HCT116 (cell line): Measurements from ENCODE around the gene TMEM132E. TPM values are rescaled to one million over a fixed set of nuclear protein-coding genes. Genes with fewer than 3 reads are reported as not detected.

Experiments
- ATAC-seq: fragments of 200-7000 bp; cut with Tn5 transposase; 2 replicates; pipeline ENCODE4 v1.9.1; 2020; ENCODE audit warnings: mild to moderate bottlenecking, moderate library complexity
- BruUV-seq: library from RNA; stranded (reverse); fragments of 400-500 nt; replicated peaks from 2 replicates; lab custom pipeline; 2021; lab: Mats Ljungman, UMichigan
- CTCF ChIA-PET: fragments of 300-600 bp; sonication (Branson Sonifier 250); formaldehyde crosslinking; loops from one replicate; lab custom pipeline; 2021; ENCODE audit warnings: antibody characterized with exemption; lab: Charles Lee
- POLR2A ChIA-PET: fragments of 300-600, 350-600 bp; sonication (Branson Sonifier 250); formaldehyde crosslinking; loops from one replicate; lab custom pipeline; 2021; ENCODE audit warnings: antibody characterized with exemption; lab: Charles Lee
- RAD21 ChIA-PET, 2 experiments: fragments of 300-600 bp; sonication (Branson Sonifier 250); formaldehyde crosslinking; loops; one replicate each; lab custom pipeline; 2023; ENCODE audit warnings: low total read pairs in 2 of 2; ENCODE audit not compliant: uncharacterized antibody in 2 of 2, unreplicated experiment in 2 of 2, low non-redundant PET in 1 of 2; lab: Charles Lee
- DNase-seq: peaks from one replicate; pipeline ENCODE4 v3.0.0-alpha.2; 2010; ENCODE audit warnings: low read depth, low spot score
- H2AFZ ChIP-seq: fragments of 200-600 bp; shearing (Covaris generic), sonication (generic); 2 replicates; pipeline ENCODE4 v1.6.1; 2017; ENCODE audit warnings: low read depth, mixed run types, mixed read lengths, antibody characterized with exemption, low read length; ENCODE audit not compliant: poor library complexity, severe bottlenecking
- H3K27ac ChIP-seq: 2 replicates; pipeline ENCODE4 v1.5.1; 2012; ENCODE audit warnings: low read depth, low read length
- H3K27me3 ChIP-seq: fragments of 200-600 bp; sonication (generic); 2 replicates; pipeline ENCODE4 v1.6.1; 2016; ENCODE audit warnings: mixed run types, low read length, mixed read lengths; ENCODE audit not compliant: insufficient read depth
- H3K36me3 ChIP-seq, 2 experiments: fragments of 200-500 bp in 1 of 2; fragments of 200-600 bp in 1 of 2; sonication (Bioruptor generic) in 1 of 2; sonication (generic) in 1 of 2; 2 replicates each; pipeline versions ENCODE4 v1.5.1 to v1.6.1; 2014 to 2016; ENCODE audit warnings: low read length in 2 of 2, inconsistent platforms in 1 of 2, mixed read lengths in 1 of 2, mixed run types in 1 of 2; ENCODE audit not compliant: insufficient read depth in 2 of 2, control insufficient read depth in 1 of 2
- H3K4me1 ChIP-seq, 2 experiments: fragments of 200-600 bp in 1 of 2; sonication (generic) in 1 of 2; 2 replicates each; pipeline versions ENCODE4 v1.5.1 to v1.6.1; 2012 to 2017; ENCODE audit warnings: low read length in 2 of 2, inconsistent platforms in 1 of 2, mild to moderate bottlenecking in 1 of 2, mixed read lengths in 1 of 2, mixed run types in 1 of 2, moderate library complexity in 1 of 2; ENCODE audit not compliant: insufficient read depth in 2 of 2, control insufficient read depth in 1 of 2
- H3K4me2 ChIP-seq: fragments of 200-600 bp; sonication (generic); 2 replicates; pipeline ENCODE4 v1.6.1; 2017; ENCODE audit warnings: mixed run types, low read length, mixed read lengths
- H3K4me3 ChIP-seq, 2 experiments: fragments of 200-600 bp in 1 of 2; sonication (generic) in 1 of 2; replicated peaks in 1 of 2; 2 replicates each; pipeline ENCODE4 v1.5.1; 2011 to 2016; ENCODE audit warnings: low read length in 2 of 2, control low read depth in 1 of 2, low read depth in 1 of 2, mild to moderate bottlenecking in 1 of 2, mixed read lengths in 1 of 2, mixed run types in 1 of 2
- H3K79me2 ChIP-seq: fragments of 200-600 bp; sonication (generic); 2 replicates; pipeline ENCODE4 v1.6.1; 2017; ENCODE audit warnings: mild to moderate bottlenecking, mixed run types, low read length, moderate library complexity, mixed read lengths; ENCODE audit not compliant: insufficient read depth
- H3K9ac ChIP-seq: fragments of 200-600 bp; sonication (generic); 2 replicates; pipeline ENCODE4 v1.6.1; 2016; ENCODE audit warnings: low read length, mixed read lengths
- H3K9me2 ChIP-seq: fragments of 200-600 bp; sonication (generic), shearing (Covaris generic); 2 replicates; pipeline ENCODE4 v1.6.1; 2017; ENCODE audit warnings: mixed run types, mild to moderate bottlenecking, moderate library complexity; ENCODE audit not compliant: insufficient read depth
- H3K9me3 ChIP-seq, 2 experiments: fragments of 200-500 bp in 1 of 2; fragments of 200-600 bp in 1 of 2; sonication (Bioruptor generic) in 1 of 2; sonication (generic) in 1 of 2; 2 replicates each; pipeline ENCODE4 v1.6.1; 2014 to 2017; ENCODE audit warnings: low read length in 2 of 2, mixed read lengths in 2 of 2, inconsistent platforms in 1 of 2, low read depth in 1 of 2, mild to moderate bottlenecking in 1 of 2, mixed run types in 1 of 2, moderate library complexity in 1 of 2; ENCODE audit not compliant: control insufficient read depth in 1 of 2, insufficient read depth in 1 of 2
- H4K20me1 ChIP-seq: fragments of 200-600 bp; sonication (generic), shearing (Covaris generic); 2 replicates; pipeline ENCODE4 v1.6.1; 2017; ENCODE audit warnings: mixed run types, mild to moderate bottlenecking, moderate library complexity; ENCODE audit not compliant: insufficient read depth
- ATF3 ChIP-seq: IDR thresholded peaks from 2 replicates; pipeline ENCODE4 v1.6.1; 2012
- ELF1 ChIP-seq: IDR thresholded peaks from 2 replicates; pipeline ENCODE4 v1.6.1; 2012; ENCODE audit warnings: low read depth, borderline replicate concordance
- EZH2phosphoT487 ChIP-seq: fragments of 200-600 bp; IDR thresholded peaks from 2 replicates; pipeline ENCODE4 v1.6.1; 2018; ENCODE audit warnings: antibody characterized with exemption, borderline replicate concordance
- JUND ChIP-seq: IDR thresholded peaks from 2 replicates; pipeline ENCODE4 v1.6.1; 2012
- MAX ChIP-seq: IDR thresholded peaks from 2 replicates; pipeline ENCODE4 v1.6.1; 2012
- POLR2A ChIP-seq: IDR thresholded peaks from 2 replicates; pipeline ENCODE4 v1.7.0; 2011; ENCODE audit warnings: borderline replicate concordance; ENCODE audit not compliant: insufficient read depth, insufficient read length; ENCODE audit errors: extremely low read depth
- RAD21 ChIP-seq: IDR thresholded peaks from 2 replicates; pipeline ENCODE4 v1.6.1; 2012; ENCODE audit warnings: low read depth, mild to moderate bottlenecking
- REST ChIP-seq: IDR thresholded peaks from 2 replicates; pipeline ENCODE4 v1.6.1; 2012; ENCODE audit warnings: low read depth
- SIN3A ChIP-seq: IDR thresholded peaks from 2 replicates; pipeline ENCODE4 v1.6.1; 2012; ENCODE audit warnings: low read depth
- SP1 ChIP-seq: IDR thresholded peaks from 2 replicates; pipeline ENCODE4 v1.6.1; 2012; ENCODE audit warnings: low read depth
- SRF ChIP-seq: IDR thresholded peaks from 2 replicates; pipeline ENCODE4 v1.6.1; 2012; ENCODE audit warnings: low read depth
- TCF7L2 ChIP-seq: IDR thresholded peaks from 2 replicates; pipeline ENCODE4 v1.7.0; 2011; ENCODE audit warnings: borderline replicate concordance, inconsistent platforms; ENCODE audit not compliant: insufficient read depth, insufficient read length; ENCODE audit errors: extremely low read depth
- YY1 ChIP-seq: IDR thresholded peaks from 2 replicates; pipeline ENCODE4 v1.6.1; 2011; ENCODE audit warnings: low read length, low read depth, moderate library complexity, mild to moderate bottlenecking; ENCODE audit not compliant: insufficient replicate concordance; ENCODE audit errors: extremely low read depth
- ZNF274 ChIP-seq: fragments of 200-500 bp; sonication (Bioruptor generic); IDR thresholded peaks from 2 replicates; pipeline ENCODE4 v1.6.1; 2014; ENCODE audit warnings: mild to moderate bottlenecking, low read depth, low read length, inconsistent platforms
- intact Hi-C: fragments of 100-400 bp; cut with micrococcal nuclease; formaldehyde crosslinking; loops from 2 replicates; pipeline ENCODE4 v1.10.0; 2022
- total RNA-seq: library from RNA; stranded (reverse); gene quantifications from one replicate; pipeline ENCODE4 v1.2.1, GENCODE V29; 2021; ENCODE audit not compliant: unreplicated experiment

TMEM132E gene
- total RNA-seq, 1 experiment from 2014 or later: not detected

- DNase-seq (no peak), ATAC-seq (no peak)
- H3K27ac ChIP-seq: no peak overlapping the region
- no peaks in the 10 kb centered on the region for H3K9me3 ChIP-seq
- ChIA-PET CTCF (no interaction called here), POLR2A (no interaction called here), RAD21 (no interaction called here)
- H4K20me1 ChIP-seq: no peaks in the 10 kb centered on the region
- no peaks in the 10 kb centered on the region for H3K4me1 ChIP-seq
- BruUV-seq: no TSS peak
- H3K79me2 ChIP-seq: no peaks in the 10 kb centered on the region
- intact Hi-C loops: no loop called here
- peaks cover 44% of the 10 kb centered on the region for H3K27me3 ChIP-seq
- H3K4me3 ChIP-seq: no peak overlapping the region
- H3K9me2 ChIP-seq: no peaks in the 10 kb centered on the region
- H2AFZ ChIP-seq: no peak overlapping the region
- H3K9ac ChIP-seq: no peak overlapping the region
- no peaks in the 10 kb centered on the region for H3K36me3 ChIP-seq
- H3K4me2 ChIP-seq: no peak overlapping the region
- no peak for TF ChIP-seq SIN3A
- TF ChIP-seq YY1: no peak
- no peak for TF ChIP-seq EZH2phosphoT487
- TF ChIP-seq ZNF274: no peak
- TF ChIP-seq ATF3: no peak
- TF ChIP-seq POLR2A: no peak
- no peak for TF ChIP-seq JUND
- TF ChIP-seq RAD21: no peak
- no peak for TF ChIP-seq TCF7L2
- TF ChIP-seq ELF1: no peak
- no peak for TF ChIP-seq SP1
- TF ChIP-seq REST: no peak
- no peak for TF ChIP-seq SRF
- no peak for TF ChIP-seq MAX
These were observed 1.5 kb downstream of the TMEM132E start for GRCh38 chr17:34580685-34581445.
